Measurements from ENCODE around the gene LENG1. TPM values are rescaled to one million over a fixed set of nuclear protein-coding genes. Genes with fewer than 3 reads are reported as not detected.

Gene LENG1
- polyA plus RNA-seq, 4 donors: 6.7 to 11.1 (median 9.6) TPM

DNA sequence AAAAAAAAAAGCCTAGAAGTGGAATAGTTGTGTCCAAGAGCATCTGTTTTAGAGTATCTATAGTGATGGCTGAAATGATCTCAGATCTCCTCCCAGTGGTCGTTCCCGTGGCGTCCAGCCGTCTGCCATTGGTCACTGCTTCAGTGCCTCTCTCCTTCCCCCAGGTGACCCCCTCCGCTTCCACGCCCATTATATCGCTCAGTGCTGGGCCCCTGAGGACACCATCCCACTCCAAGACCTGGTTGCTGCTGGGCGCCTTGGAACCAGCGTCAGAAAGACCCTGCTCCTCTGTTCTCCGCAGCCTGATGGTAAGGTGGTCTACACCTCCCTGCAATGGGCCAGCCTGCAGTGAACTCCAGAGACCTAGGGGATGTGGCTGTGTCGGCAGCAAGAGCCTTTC is 33.5 kb upstream of the LENG1 start:
- WGBS, 3 donors: 94 to 97% (median 94%) methylated on average over 11 of the region's 11 CpGs
- DNase-seq (no peak), FAIRE-seq (no peak)
- H3K27ac ChIP-seq (ENCODE audit: low read depth in 1 of 3, low read length in 2 of 3): no peak overlapping the region
- no peak overlapping the region for H3K4me3 ChIP-seq (ENCODE audit: low read depth in 1 of 3, low read length in 3 of 3)
- H3K36me3 ChIP-seq (ENCODE audit: control insufficient read depth in 3 of 3, insufficient read depth in 2 of 3, low read depth in 1 of 3, low read length in 3 of 3): peaks cover 2 to 43% (median 9%) of the 10 kb centered on the region in 3 donors
- H3K9me3 ChIP-seq (ENCODE audit: control insufficient read depth in 2 of 2, insufficient read depth in 1 of 2, low read depth in 1 of 2, low read length in 1 of 2): no peaks in the 10 kb centered on the region
- H3K4me1 ChIP-seq (ENCODE audit: control insufficient read depth in 3 of 3, insufficient read depth in 2 of 3, low read depth in 1 of 3, low read length in 2 of 3): peaks cover 4 to 20% (median 8%) of the 10 kb centered on the region in 3 donors
- H3K27me3 ChIP-seq (ENCODE audit: control insufficient read depth in 3 of 3, insufficient read depth in 3 of 3, low read length in 3 of 3): no peaks in the 10 kb centered on the region

GRCh38 chr19:54191811-54192453 is 32.4 kb upstream of the LENG1 start:
- H3K27ac ChIP-seq (ENCODE audit: low read depth in 1 of 3, low read length in 2 of 3): peak overlapping the region; percentile 93 to 100 (median 99)
- H3K36me3 ChIP-seq (ENCODE audit: control insufficient read depth in 3 of 3, insufficient read depth in 2 of 3, low read depth in 1 of 3, low read length in 3 of 3): peaks cover 2 to 45% (median 9%) of the 10 kb centered on the region in 3 donors
- peak overlapping the region; percentile 68 to 94 (median 82) for H3K4me3 ChIP-seq (ENCODE audit: low read depth in 1 of 3, low read length in 3 of 3)
- no peaks in the 10 kb centered on the region for H3K27me3 ChIP-seq (ENCODE audit: control insufficient read depth in 3 of 3, insufficient read depth in 3 of 3, low read length in 3 of 3)
- no peak for FAIRE-seq
- no peaks in the 10 kb centered on the region for H3K9me3 ChIP-seq (ENCODE audit: control insufficient read depth in 2 of 2, insufficient read depth in 1 of 2, low read depth in 1 of 2, low read length in 1 of 2)
- WGBS, 3 donors: 59 to 64% (median 62%) methylated on average over 19 of the region's 19 CpGs
- peaks cover 6 to 30% (median 9%) of the 10 kb centered on the region in 3 donors for H3K4me1 ChIP-seq (ENCODE audit: control insufficient read depth in 3 of 3, insufficient read depth in 2 of 3, low read depth in 1 of 3, low read length in 2 of 3)
- no peak for DNase-seq

DNA sequence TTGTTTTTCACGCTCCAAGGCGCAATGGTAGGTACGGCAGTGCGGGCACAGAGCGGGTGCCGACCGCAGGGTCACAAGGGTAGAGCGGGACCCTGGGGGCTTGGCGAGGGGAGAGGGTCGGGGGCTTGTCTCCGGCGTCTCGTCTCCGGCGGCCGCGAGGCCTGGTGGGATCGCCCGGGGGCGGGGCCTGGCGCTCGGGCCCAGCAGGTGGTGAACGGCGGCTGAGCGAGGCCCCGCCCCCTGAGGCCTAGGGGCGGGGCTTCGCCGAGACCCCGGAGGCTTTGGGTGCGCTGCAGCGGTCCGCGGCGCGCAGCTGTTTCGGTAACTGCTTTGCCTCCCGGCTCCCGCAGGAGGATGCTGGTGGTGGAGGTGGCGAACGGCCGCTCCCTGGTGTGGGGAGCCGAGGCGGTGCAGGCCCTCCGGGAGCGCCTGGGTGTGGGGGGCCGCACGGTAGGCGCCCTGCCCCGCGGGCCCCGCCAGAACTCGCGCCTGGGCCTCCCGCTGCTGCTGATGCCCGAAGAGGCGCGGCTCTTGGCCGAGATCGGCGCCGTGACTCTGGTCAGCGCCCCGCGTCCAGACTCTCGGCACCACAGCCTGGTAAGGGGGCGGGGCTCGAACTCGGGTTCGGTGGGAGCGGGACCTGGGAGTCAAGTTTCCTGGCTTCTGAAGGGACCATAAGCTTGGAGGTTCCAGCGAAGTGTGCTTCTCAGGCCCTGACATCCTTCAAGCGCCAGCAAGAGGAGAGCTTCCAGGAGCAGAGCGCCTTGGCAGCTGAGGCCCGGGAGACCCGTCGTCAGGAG is 31.7 kb upstream of the LENG1 start, which contains the start of gene TSEN34:
Gene TSEN34 (plus strand): TSS at position 298 of the 800 bp plus-strand sequence. CDS start 57 bp downstream, at position 355.
- 1 to 2% (median 1%) methylated on average over 43 to 77 of the region's 77 CpGs for WGBS, 3 donors

DNA sequence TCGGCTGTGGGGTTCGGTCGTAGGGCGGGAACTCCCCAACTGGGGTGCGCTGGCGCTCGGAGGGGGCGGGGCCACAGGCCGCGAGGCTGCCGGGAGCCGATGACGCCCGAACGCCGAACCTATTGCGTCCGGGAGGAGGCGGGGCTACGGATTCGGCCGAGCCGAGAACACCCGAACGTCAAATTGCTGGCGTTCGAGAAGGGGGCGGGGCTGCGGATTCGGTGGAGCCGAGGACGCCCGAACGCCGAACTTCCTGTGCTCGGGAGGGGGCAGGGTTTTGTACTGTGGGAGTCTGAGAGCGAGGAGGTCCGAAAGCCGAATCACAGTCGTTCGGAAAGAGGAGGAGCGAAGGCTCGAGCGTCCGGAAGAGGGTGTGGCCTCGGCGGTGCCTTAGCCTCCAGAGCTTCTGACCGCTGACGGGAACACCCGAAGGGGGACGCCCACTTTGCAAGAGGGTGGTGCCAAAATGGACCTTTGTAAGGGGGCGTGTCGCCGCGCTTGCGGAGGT is 31.0 kb upstream of the LENG1 start:
- H3K4me1 ChIP-seq (ENCODE audit: control insufficient read depth in 3 of 3, insufficient read depth in 2 of 3, low read depth in 1 of 3, low read length in 2 of 3): peaks cover 8 to 37% (median 9%) of the 10 kb centered on the region in 3 donors
- H3K4me3 ChIP-seq (ENCODE audit: low read depth in 1 of 3, low read length in 3 of 3): peak overlapping the region; percentile 68 to 94 (median 82)
- H3K27ac ChIP-seq (ENCODE audit: low read depth in 1 of 3, low read length in 2 of 3): peak overlapping the region; percentile 93 to 100 (median 99)
- no peaks in the 10 kb centered on the region for H3K27me3 ChIP-seq (ENCODE audit: control insufficient read depth in 3 of 3, insufficient read depth in 3 of 3, low read length in 3 of 3)
- H3K36me3 ChIP-seq (ENCODE audit: control insufficient read depth in 3 of 3, insufficient read depth in 2 of 3, low read depth in 1 of 3, low read length in 3 of 3): peaks cover 2 to 56% (median 9%) of the 10 kb centered on the region in 3 donors
- peak; percentile 99 to 100 for DNase-seq
- no peaks in the 10 kb centered on the region for H3K9me3 ChIP-seq (ENCODE audit: control insufficient read depth in 2 of 2, insufficient read depth in 1 of 2, low read depth in 1 of 2, low read length in 1 of 2)
- whole genome bisulfite sequencing, 3 donors: 0% methylated on average over 52 to 56 of the region's 56 CpGs
- peak; percentile 88 for FAIRE-seq

More for the DNA sequence above, 31.7 kb upstream of the LENG1 start, which contains the start of gene TSEN34:
- no peaks in the 10 kb centered on the region for H3K27me3 ChIP-seq (ENCODE audit: control insufficient read depth in 3 of 3, insufficient read depth in 3 of 3, low read length in 3 of 3)
- FAIRE-seq (no peak), DNase-seq (peak in 1 of 2 donors; percentile 96)
- peak within 1 kb of the TSS; percentile 93 to 100 (median 99) for H3K27ac ChIP-seq (ENCODE audit: low read depth in 1 of 3, low read length in 2 of 3)
- H3K36me3 ChIP-seq (ENCODE audit: control insufficient read depth in 3 of 3, insufficient read depth in 2 of 3, low read depth in 1 of 3, low read length in 3 of 3): peaks cover 2 to 52% (median 9%) of the 10 kb centered on the region in 3 donors
- H3K4me3 ChIP-seq (ENCODE audit: low read depth in 1 of 3, low read length in 3 of 3): peak within 1 kb of the TSS; percentile 68 to 94 (median 82)
- H3K4me1 ChIP-seq (ENCODE audit: control insufficient read depth in 3 of 3, insufficient read depth in 2 of 3, low read depth in 1 of 3, low read length in 2 of 3): peaks cover 8 to 37% (median 9%) of the 10 kb centered on the region in 3 donors
- no peaks in the 10 kb centered on the region for H3K9me3 ChIP-seq (ENCODE audit: control insufficient read depth in 2 of 2, insufficient read depth in 1 of 2, low read depth in 1 of 2, low read length in 1 of 2)

- WGBS, 3 donors: 0% methylated on average over 55 to 65 of the region's 65 CpGs
- FAIRE-seq (peak; percentile 94), DNase-seq (peak; percentile 100)
- Histone ChIP-seq H3K4me1 (ENCODE audit: control insufficient read depth in 3 of 3, insufficient read depth in 2 of 3, low read depth in 1 of 3, low read length in 2 of 3) (peaks cover 8 to 37% (median 9%) of the 10 kb centered on the region in 3 donors), H3K9me3 (ENCODE audit: control insufficient read depth in 2 of 2, insufficient read depth in 1 of 2, low read depth in 1 of 2, low read length in 1 of 2) (no peaks in the 10 kb centered on the region), H3K4me3 (ENCODE audit: low read depth in 1 of 3, low read length in 3 of 3) (peak overlapping the region in 2 of 3 donors; percentile 40 to 82), H3K36me3 (ENCODE audit: control insufficient read depth in 3 of 3, insufficient read depth in 2 of 3, low read depth in 1 of 3, low read length in 3 of 3) (peaks cover 2 to 56% (median 9%) of the 10 kb centered on the region in 3 donors), H3K27me3 (ENCODE audit: control insufficient read depth in 3 of 3, insufficient read depth in 3 of 3, low read length in 3 of 3) (no peaks in the 10 kb centered on the region), H3K27ac (ENCODE audit: low read depth in 1 of 3, low read length in 2 of 3) (peak overlapping the region; percentile 92 to 100 (median 99))
These were observed 30.4 kb upstream of the LENG1 start for GRCh38 chr19:54189735-54190502.

DNA sequence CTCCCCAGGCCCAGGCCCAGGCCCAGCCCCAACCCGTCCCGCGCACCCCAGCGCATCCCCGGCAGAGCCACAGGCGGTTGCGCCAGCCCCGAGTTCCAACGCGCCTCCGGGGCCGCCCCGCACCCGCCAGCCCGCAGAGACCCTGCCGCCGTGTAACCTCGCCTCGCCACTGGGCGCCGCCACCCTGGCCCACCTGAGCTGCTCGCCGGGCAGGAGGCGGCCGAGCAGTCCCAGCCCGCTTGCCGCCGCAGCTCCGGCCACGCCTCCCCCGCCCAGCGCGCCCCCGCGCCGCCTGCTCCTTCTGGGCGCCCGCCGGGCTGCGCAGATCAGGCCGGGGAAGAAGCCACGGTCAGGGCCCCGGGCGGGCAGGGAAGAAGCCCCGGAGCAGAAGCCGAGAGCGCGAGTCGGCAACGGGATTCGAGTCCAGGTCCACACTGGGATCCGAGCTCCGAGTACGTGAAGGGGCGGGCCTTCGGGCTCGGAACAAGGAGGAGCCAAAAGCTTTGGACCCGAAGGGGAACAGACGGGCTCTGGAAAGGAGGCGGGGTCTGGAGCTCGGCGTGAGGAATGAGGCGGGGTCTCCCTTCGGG is 29.7 kb upstream of the LENG1 start, which contains the start of gene MBOAT7:
Gene MBOAT7 (minus strand): TSS at position 436 of the 590 bp plus-strand sequence. CDS start 1,072 bp downstream, outside the sequence.
- Histone ChIP-seq H3K27me3 (ENCODE audit: control insufficient read depth in 3 of 3, insufficient read depth in 3 of 3, low read length in 3 of 3) (no peaks in the 10 kb centered on the region), H3K4me3 (ENCODE audit: low read depth in 1 of 3, low read length in 3 of 3) (peak within 1 kb of the TSS; percentile 70 to 82 (median 70)), H3K27ac (ENCODE audit: low read depth in 1 of 3, low read length in 2 of 3) (peak within 1 kb of the TSS; percentile 93 to 100 (median 99)), H3K4me1 (ENCODE audit: control insufficient read depth in 3 of 3, insufficient read depth in 2 of 3, low read depth in 1 of 3, low read length in 2 of 3) (peaks cover 8 to 37% (median 9%) of the 10 kb centered on the region in 3 donors), H3K36me3 (ENCODE audit: control insufficient read depth in 3 of 3, insufficient read depth in 2 of 3, low read depth in 1 of 3, low read length in 3 of 3) (peaks cover 2 to 55% (median 9%) of the 10 kb centered on the region in 3 donors), H3K9me3 (ENCODE audit: control insufficient read depth in 2 of 2, insufficient read depth in 1 of 2, low read depth in 1 of 2, low read length in 1 of 2) (no peaks in the 10 kb centered on the region)
- WGBS, 3 donors: 0 to 1% (median 0%) methylated on average over 41 to 64 of the region's 64 CpGs
- DNase-seq: no peak
- FAIRE-seq: no peak

DNA sequence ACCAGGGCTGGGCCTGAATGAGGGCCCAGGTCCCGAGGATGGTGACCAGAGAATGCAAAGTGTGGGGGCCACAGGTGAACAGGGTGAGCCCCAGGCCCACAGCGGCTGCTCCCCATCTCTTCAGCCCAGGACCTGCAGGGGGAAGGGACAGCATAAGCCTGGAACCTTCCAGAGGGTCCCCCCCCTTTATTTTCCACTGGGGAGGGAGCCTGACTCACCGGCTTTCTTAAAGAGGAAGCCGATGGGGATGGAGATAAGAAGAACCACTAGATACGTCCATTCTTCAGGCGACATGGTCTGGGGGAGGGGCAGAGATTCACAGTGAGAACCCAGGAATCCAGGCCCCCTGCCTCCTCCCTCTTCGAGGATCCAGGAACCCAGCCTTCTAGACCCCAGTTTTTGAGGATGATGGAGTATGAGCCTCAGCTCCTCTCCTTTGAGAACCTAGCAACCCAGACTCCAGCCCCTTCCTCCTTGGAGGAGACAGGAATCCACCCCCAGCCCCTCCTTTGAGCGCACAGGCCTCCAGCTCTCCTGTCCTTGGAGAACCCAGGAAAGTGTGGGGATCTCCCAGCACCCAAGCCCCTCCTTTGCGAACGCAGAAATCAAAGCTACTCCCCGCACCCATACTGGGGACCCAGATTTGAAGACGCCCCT is 28.8 kb upstream of the LENG1 start:
- Histone ChIP-seq H3K4me3 (ENCODE audit: low read depth in 1 of 3, low read length in 3 of 3) (peak overlapping the region; percentile 70 to 73 (median 70)), H3K27me3 (ENCODE audit: control insufficient read depth in 3 of 3, insufficient read depth in 3 of 3, low read length in 3 of 3) (no peaks in the 10 kb centered on the region), H3K9me3 (ENCODE audit: control insufficient read depth in 2 of 2, insufficient read depth in 1 of 2, low read depth in 1 of 2, low read length in 1 of 2) (no peaks in the 10 kb centered on the region), H3K4me1 (ENCODE audit: control insufficient read depth in 3 of 3, insufficient read depth in 2 of 3, low read depth in 1 of 3, low read length in 2 of 3) (peaks cover 8 to 37% (median 9%) of the 10 kb centered on the region in 3 donors), H3K36me3 (ENCODE audit: control insufficient read depth in 3 of 3, insufficient read depth in 2 of 3, low read depth in 1 of 3, low read length in 3 of 3) (peaks cover 0 to 55% (median 2%) of the 10 kb centered on the region in 3 donors), H3K27ac (ENCODE audit: low read depth in 1 of 3, low read length in 2 of 3) (peak overlapping the region; percentile 93 to 100 (median 99))
- WGBS, 3 donors: 5 to 18% (median 17%) methylated on average over 12 of the region's 12 CpGs
- FAIRE-seq (no peak), DNase-seq (peak; percentile 44 to 56)

All from small intestine (tissue), 7 donors.